ENCODE results near the gene HOXB3. TPM values are rescaled to one million over a fixed set of nuclear protein-coding genes. Genes with fewer than 3 reads are reported as not detected.

HOXB3 gene
- total and polyA plus RNA-seq, 2 donors (not counting 1 experiment from before 2014, with no cell fraction given): 15.7 to 28.6 TPM

- TF ChIP-seq EZH2 (IDR thresholded peaks at IDR 0.05; ENCODE audit: low read length, missing control alignments) (no peak), CTCF (conservative IDR thresholded peaks at IDR 0.05 in 1 of 2, IDR thresholded peaks at IDR 0.05 in 1 of 2; ENCODE audit: low read depth in 1 of 2, low read length in 2 of 2) (no peak)
- H3K4me3 ChIP-seq (replicated peaks in 1 of 4; ENCODE audit: control extremely low read depth in 1 of 4, insufficient read depth in 1 of 4, low read depth in 3 of 4, low read length in 4 of 4): no peak overlapping the region
- H3K27me3 ChIP-seq (ENCODE audit: control insufficient read depth, insufficient read depth, low read length): peaks cover 5% of the 10 kb centered on the region
- H3K9me3 ChIP-seq (ENCODE audit: control insufficient read depth, insufficient read depth, low read depth, low read length): no peaks in the 10 kb centered on the region
- no peaks in the 10 kb centered on the region for H3K36me3 ChIP-seq (ENCODE audit: control insufficient read depth, insufficient read depth, low read length)
- DNase-seq (ENCODE audit: low read depth in 2 of 2): no peak
- no peaks in the 10 kb centered on the region for H4K20me1 ChIP-seq (ENCODE audit: control insufficient read depth, extremely low read depth, insufficient read depth, low read length)
- H2AFZ ChIP-seq (ENCODE audit: low read length): no peak overlapping the region
- H3K79me2 ChIP-seq (ENCODE audit: control insufficient read depth, insufficient read depth, low read length): no peaks in the 10 kb centered on the region
- H3K9ac ChIP-seq (ENCODE audit: insufficient read depth, low read length): no peak overlapping the region
- H3K4me2 ChIP-seq (ENCODE audit: extremely low read depth, insufficient read depth, low read length): no peak overlapping the region
- peaks cover 9% of the 10 kb centered on the region for H3K4me1 ChIP-seq (ENCODE audit: control insufficient read depth, extremely low read depth, insufficient read depth, low read length)
- no peak overlapping the region for H3K27ac ChIP-seq (ENCODE audit: insufficient read depth, low read length)
Measured at GRCh38 chr17:48517478-48517877, 72.6 kb downstream of the HOXB3 start.

GRCh38 chr17:48515925-48516900, 73.8 kb downstream of the HOXB3 start:
- Histone ChIP-seq H3K4me3 (replicated peaks in 1 of 4; ENCODE audit: control extremely low read depth in 1 of 4, insufficient read depth in 1 of 4, low read depth in 3 of 4, low read length in 4 of 4) (no peak overlapping the region), H3K9me3 (ENCODE audit: control insufficient read depth, insufficient read depth, low read depth, low read length) (no peaks in the 10 kb centered on the region), H3K4me2 (ENCODE audit: extremely low read depth, insufficient read depth, low read length) (no peak overlapping the region), H3K27me3 (ENCODE audit: control insufficient read depth, insufficient read depth, low read length) (peaks cover 5% of the 10 kb centered on the region), H3K4me1 (ENCODE audit: control insufficient read depth, extremely low read depth, insufficient read depth, low read length) (peaks cover 4% of the 10 kb centered on the region), H3K9ac (ENCODE audit: insufficient read depth, low read length) (no peak overlapping the region), H2AFZ (ENCODE audit: low read length) (no peak overlapping the region), H3K36me3 (ENCODE audit: control insufficient read depth, insufficient read depth, low read length) (no peaks in the 10 kb centered on the region), H3K79me2 (ENCODE audit: control insufficient read depth, insufficient read depth, low read length) (no peaks in the 10 kb centered on the region), H4K20me1 (ENCODE audit: control insufficient read depth, extremely low read depth, insufficient read depth, low read length) (no peaks in the 10 kb centered on the region), H3K27ac (ENCODE audit: insufficient read depth, low read length) (no peak overlapping the region)
- no peak for DNase-seq (ENCODE audit: low read depth in 2 of 2)
- TF ChIP-seq CTCF (conservative IDR thresholded peaks at IDR 0.05 in 1 of 2, IDR thresholded peaks at IDR 0.05 in 1 of 2; ENCODE audit: low read depth in 1 of 2, low read length in 2 of 2): no peak
- TF ChIP-seq EZH2 (IDR thresholded peaks at IDR 0.05; ENCODE audit: low read length, missing control alignments): no peak

- DNase-seq (ENCODE audit: low read depth in 2 of 2): no peak
- Histone ChIP-seq H3K9ac (ENCODE audit: insufficient read depth, low read length) (no peak overlapping the region), H3K4me2 (ENCODE audit: extremely low read depth, insufficient read depth, low read length) (no peak overlapping the region), H3K27ac (ENCODE audit: insufficient read depth, low read length) (no peak overlapping the region), H3K27me3 (ENCODE audit: control insufficient read depth, insufficient read depth, low read length) (peaks cover 5% of the 10 kb centered on the region), H3K79me2 (ENCODE audit: control insufficient read depth, insufficient read depth, low read length) (no peaks in the 10 kb centered on the region), H2AFZ (ENCODE audit: low read length) (no peak overlapping the region), H4K20me1 (ENCODE audit: control insufficient read depth, extremely low read depth, insufficient read depth, low read length) (no peaks in the 10 kb centered on the region), H3K4me3 (replicated peaks in 1 of 4; ENCODE audit: control extremely low read depth in 1 of 4, insufficient read depth in 1 of 4, low read depth in 3 of 4, low read length in 4 of 4) (no peak overlapping the region), H3K9me3 (ENCODE audit: control insufficient read depth, insufficient read depth, low read depth, low read length) (no peaks in the 10 kb centered on the region), H3K36me3 (ENCODE audit: control insufficient read depth, insufficient read depth, low read length) (no peaks in the 10 kb centered on the region), H3K4me1 (ENCODE audit: control insufficient read depth, extremely low read depth, insufficient read depth, low read length) (no peaks in the 10 kb centered on the region)
- no peak for TF ChIP-seq EZH2 (IDR thresholded peaks at IDR 0.05; ENCODE audit: low read length, missing control alignments)
- no peak for TF ChIP-seq CTCF (conservative IDR thresholded peaks at IDR 0.05 in 1 of 2, IDR thresholded peaks at IDR 0.05 in 1 of 2; ENCODE audit: low read depth in 1 of 2, low read length in 2 of 2)
Measured at GRCh38 chr17:48514477-48514876, 75.6 kb downstream of the HOXB3 start.

Data from fibroblast of lung (primary cell).